ENCODE measurements around the gene TANGO2. TPM values are rescaled to one million over a fixed set of nuclear protein-coding genes. Genes with fewer than 3 reads are reported as not detected.

The TANGO2 gene
- total and polyA plus RNA-seq, 2 of the 8 experiments (the other 6 are each of a cell fraction or from before 2014, with no cell fraction given): 10.1 to 18.4 TPM

DNA sequence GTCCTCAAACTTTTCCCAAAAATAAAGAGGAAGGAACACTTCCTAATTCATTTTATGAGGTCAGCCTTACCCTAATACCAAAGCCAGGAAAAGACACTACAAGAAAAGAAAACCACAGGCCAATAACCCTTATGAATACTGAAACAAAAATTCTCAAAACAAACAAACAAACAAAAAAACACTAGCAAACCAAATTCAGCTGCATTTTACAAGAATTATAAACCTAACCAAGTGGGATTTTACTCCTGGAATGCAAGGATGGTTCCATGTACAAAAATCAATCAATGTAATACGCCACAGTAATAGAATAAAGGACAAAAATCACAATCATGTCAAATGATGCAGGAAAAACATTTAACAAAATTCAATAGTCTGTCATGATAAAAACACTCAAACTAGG lies 17.6 kb upstream of the TANGO2 start:
- Histone ChIP-seq H4K5ac (ENCODE audit: insufficient read length, low read depth, low read length) (no peak overlapping the region), H2AFZ (ENCODE audit: low read length) (no peak overlapping the region), H3K4ac (replicated peaks; ENCODE audit: insufficient read length, low read depth, low read length) (no peak overlapping the region), H2BK120ac (replicated peaks; ENCODE audit: low read depth, low read length) (no peak overlapping the region), H3K9me3 (ENCODE audit: insufficient read depth in 2 of 2, low read depth in 1 of 2, low read length in 1 of 2) (no peaks in the 10 kb centered on the region), H2AK5ac (ENCODE audit: low read depth, low read length) (no peak overlapping the region), H3K23ac (ENCODE audit: insufficient read length) (no peak overlapping the region), H3K14ac (ENCODE audit: insufficient read length) (no peak overlapping the region), H3K79me2 (ENCODE audit: control insufficient read depth in 1 of 2, insufficient read depth in 2 of 2, low read length in 2 of 2) (no peaks in the 10 kb centered on the region), H3K36me3 (ENCODE audit: control insufficient read depth in 2 of 4, insufficient read depth in 4 of 4, low read length in 3 of 4) (no peaks in the 10 kb centered on the region), H3K18ac (ENCODE audit: extremely low read depth, low read length) (no peak overlapping the region), H3K23me2 (ENCODE audit: low read depth, low read length) (no peaks in the 10 kb centered on the region), H3K4me1 (replicated peaks in 1 of 4; ENCODE audit: control insufficient read depth in 3 of 4, insufficient read depth in 4 of 4, low read length in 3 of 4) (peaks cover 4 to 26% (median 16%) of the 10 kb centered on the region in 4 experiments), H4K20me1 (replicated peaks in 1 of 2; ENCODE audit: control insufficient read depth in 1 of 2, insufficient read depth in 2 of 2, low read length in 2 of 2) (peaks cover 2 to 3% of the 10 kb centered on the region in 2 experiments), H4K91ac (replicated peaks; ENCODE audit: insufficient read length, low read length) (no peak overlapping the region), H3K4me3 (ENCODE audit: extremely low read depth in 1 of 4, insufficient read depth in 2 of 4, low read depth in 3 of 4, low read length in 4 of 4) (no peak overlapping the region), H3K56ac (replicated peaks; ENCODE audit: insufficient read length, low read depth, low read length) (no peak overlapping the region), H3K27ac (ENCODE audit: low read depth, low read length) (no peak overlapping the region), H2BK15ac (ENCODE audit: low read length) (no peak overlapping the region), H3K79me1 (ENCODE audit: low read depth, low read length) (peaks cover 3% of the 10 kb centered on the region), H2BK5ac (ENCODE audit: low read depth, low read length) (no peak overlapping the region), H3K9ac (replicated peaks in 1 of 4; ENCODE audit: extremely low read depth in 1 of 4, low read depth in 3 of 4, low read length in 3 of 4) (no peak overlapping the region), H2BK20ac (ENCODE audit: low read length) (no peak overlapping the region), H2BK12ac (ENCODE audit: low read depth, low read length) (no peak overlapping the region), H3K4me2 (ENCODE audit: insufficient read depth in 1 of 2, low read depth in 2 of 2, low read length in 2 of 2) (no peak overlapping the region), H3K27me3 (replicated peaks in 1 of 4; ENCODE audit: control insufficient read depth in 3 of 4, extremely low read depth in 1 of 4, insufficient read depth in 3 of 4, low read length in 3 of 4) (no peaks in the 10 kb centered on the region), H4K8ac (ENCODE audit: extremely low read depth, insufficient read depth, low read length) (no peak overlapping the region)
- TF ChIP-seq BCL11A (IDR thresholded peaks at IDR 0.05; ENCODE audit: low read depth in 2 of 2, low read length in 2 of 2): no peak
- TF ChIP-seq TAF7 (optimal IDR thresholded peaks at IDR 0.05; ENCODE audit: borderline replicate concordance, low read depth, low read length): no peak
- no peak for TF ChIP-seq POLR2A (IDR thresholded peaks at IDR 0.05; ENCODE audit: control extremely low read depth in 1 of 2, low read depth in 2 of 2, low read length in 2 of 2)
- no peak for TF ChIP-seq SP2 (IDR thresholded peaks at IDR 0.05; ENCODE audit: low read length)
- no peak for TF ChIP-seq SIX5 (IDR thresholded peaks at IDR 0.05; ENCODE audit: low read depth, low read length)
- TF ChIP-seq FOSL1 (IDR thresholded peaks at IDR 0.05; ENCODE audit: insufficient read depth, low read depth, low read length): no peak
- TF ChIP-seq GABPA (IDR thresholded peaks at IDR 0.05; ENCODE audit: borderline replicate concordance, insufficient read depth, low read length): no peak
- no peak for TF ChIP-seq CTBP2 (IDR thresholded peaks at IDR 0.05; ENCODE audit: borderline replicate concordance, insufficient read depth, insufficient read length, low read length)
- no peak for TF ChIP-seq CEBPB (IDR thresholded peaks at IDR 0.05; ENCODE audit: low read depth, low read length)
- TF ChIP-seq TEAD4 (IDR thresholded peaks at IDR 0.05; ENCODE audit: low read depth, low read length): no peak
- TF ChIP-seq HDAC6 (IDR thresholded peaks at IDR 0.05; ENCODE audit: low read depth, low read length): no peak
- 100% methylated on average over 1 of the region's 1 CpG; no CpG with 5 or more reads in 1 of the 2 experiments for WGBS, 2 experiments (ENCODE audit: extremely low coverage in 1 of 2, insufficient coverage in 1 of 2, insufficient read length in 1 of 2, insufficient replicate concordance in 2 of 2, low coverage in 1 of 2, low lambda C conversion rate in 2 of 2, missing lambda C conversion rate in 1 of 2)
- DNase-seq (ENCODE audit: low read depth in 1 of 2, low spot score in 2 of 2) (no peak), FAIRE-seq (no peak)
- POLR2A ChIA-PET (ENCODE audit: partially characterized antibody): no interaction called here
- CTCF ChIA-PET (ENCODE audit: partially characterized antibody): interaction anchor here (0.6 to 1.3 kb wide), 2 partner anchors 10 to 218 kb away, joined by 3 to 5 read pairs; no protein-coding TSS in a partner anchor

Measured in H1 (cell line).